ENCODE data around the gene TRMT2A. TPM values are rescaled to one million over a fixed set of nuclear protein-coding genes. Genes with fewer than 3 reads are reported as not detected.

TRMT2A gene
- total RNA-seq, 1 donor from 2014 or later: 62.7 TPM

GRCh38 chr22:20065896-20066616 lies 51.0 kb downstream of the TRMT2A start:
- no peak for DNase-seq (ENCODE audit: low read depth)

- DNase-seq (ENCODE audit: low read depth): no peak
Observed at GRCh38 chr22:20064545-20065262, 52.3 kb downstream of the TRMT2A start.

GRCh38 chr22:20064140-20064480 lies 52.9 kb downstream of the TRMT2A start:
- DNase-seq (ENCODE audit: low read depth): no peak

- DNase-seq (ENCODE audit: low read depth): no peak
Observed at GRCh38 chr22:20063271-20064139, 53.5 kb downstream of the TRMT2A start.

GRCh38 chr22:20062766-20063083 lies 54.3 kb downstream of the TRMT2A start:
- DNase-seq (ENCODE audit: low read depth): peak; percentile 11

- no peak for DNase-seq (ENCODE audit: low read depth)
Observed at GRCh38 chr22:20062043-20062765, 54.8 kb downstream of the TRMT2A start.

MicroRNAs encoded within 50 kb of the gene (microRNA counts, 767-probe panel; counts per million panel counts)
- not detected for microRNA hsa-miR-1306-3p

Small RNAs within 50 kb of the gene (microRNA-seq; reads per million reads assigned to microRNA genes)
- gene MIR6816: not detected

Other genes starting within 250 kb of the TRMT2A start
- 459 and 555 TPM in 2 replicates for gene COMT, start 175.5 kb downstream of the TRMT2A start, total RNA-seq
- 28.7 and 34.3 TPM in 2 replicates for gene TXNRD2, start 175.4 kb downstream of the TRMT2A start, total RNA-seq
- 26.2 and 37.7 TPM in 2 replicates for gene ARVCF, start 100.4 kb downstream of the TRMT2A start, total RNA-seq
- gene TANGO2, start 96.1 kb downstream of the TRMT2A start, total RNA-seq: 39.0 and 43.4 TPM in 2 replicates
- 21.1 and 22.4 TPM in 2 replicates for gene DGCR8, start 37.0 kb downstream of the TRMT2A start, total RNA-seq
- gene RANBP1, start 1.1 kb downstream of the TRMT2A start, total RNA-seq: 214 and 239 TPM in 2 replicates
- 13.7 and 15.6 TPM in 2 replicates for gene ZDHHC8, start 14.6 kb upstream of the TRMT2A start, total RNA-seq
- 0.40 and 2.2 TPM in 2 replicates for gene CCDC188, start 33.8 kb upstream of the TRMT2A start, total RNA-seq
- 10.5 and 12.7 TPM in 2 replicates for gene RTN4R, start 151.1 kb upstream of the TRMT2A start, total RNA-seq
- 55.7 and 72.8 TPM in 2 replicates for gene DGCR6L, start 202.8 kb upstream of the TRMT2A start, total RNA-seq

Data from myocyte (in vitro differentiated cells).